A549 (cell line): ENCODE results near the gene BDH1.

Source experiments
- CBX2 ChIP-seq: fragments of 200-600 bp; sonication (generic); IDR thresholded peaks from 2 replicates; pipeline ENCODE4 v1.6.1; 2016; ENCODE audit warnings: low read depth, mild to moderate bottlenecking, borderline replicate concordance
- ZC3H11A ChIP-seq: fragments of 450-650 bp; IDR thresholded peaks from 2 replicates; pipeline ENCODE4 v1.6.1; 2014; ENCODE audit warnings: antibody characterized with exemption, mild to moderate bottlenecking
- TF ChIP-seq, protein P1 (sequence below): fragments of >200 bp; sonication (Bioruptor Twin); formaldehyde crosslinking; IDR thresholded peaks from 3 replicates; pipeline ENCODE4 v1.5.1; 2016
- TF ChIP-seq, protein P2 (sequence below): IDR thresholded peaks from 2 replicates; pipeline ENCODE4 v1.6.1; 2012

DNA sequence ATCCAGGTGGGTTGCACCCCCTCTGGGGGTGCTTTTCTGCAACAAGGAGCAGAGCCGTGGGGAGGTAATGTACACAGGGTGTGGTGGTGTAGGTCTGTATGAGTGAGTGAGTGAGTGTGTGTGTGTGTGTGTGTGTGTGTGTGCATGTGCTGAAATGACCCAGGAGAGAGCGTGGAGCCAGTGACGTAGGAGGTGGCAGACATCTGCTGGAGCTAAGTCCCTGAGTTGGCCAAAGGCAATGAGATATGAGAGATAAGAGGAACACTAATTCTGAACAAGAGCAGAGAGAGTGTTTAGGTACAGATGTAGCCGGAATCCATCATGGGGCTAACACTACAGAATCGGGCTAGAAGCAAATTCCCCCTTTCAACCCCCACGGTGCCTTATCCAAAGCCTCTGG lies 27.6 kb downstream of the BDH1 start:
- TF ChIP-seq, protein P1, sequence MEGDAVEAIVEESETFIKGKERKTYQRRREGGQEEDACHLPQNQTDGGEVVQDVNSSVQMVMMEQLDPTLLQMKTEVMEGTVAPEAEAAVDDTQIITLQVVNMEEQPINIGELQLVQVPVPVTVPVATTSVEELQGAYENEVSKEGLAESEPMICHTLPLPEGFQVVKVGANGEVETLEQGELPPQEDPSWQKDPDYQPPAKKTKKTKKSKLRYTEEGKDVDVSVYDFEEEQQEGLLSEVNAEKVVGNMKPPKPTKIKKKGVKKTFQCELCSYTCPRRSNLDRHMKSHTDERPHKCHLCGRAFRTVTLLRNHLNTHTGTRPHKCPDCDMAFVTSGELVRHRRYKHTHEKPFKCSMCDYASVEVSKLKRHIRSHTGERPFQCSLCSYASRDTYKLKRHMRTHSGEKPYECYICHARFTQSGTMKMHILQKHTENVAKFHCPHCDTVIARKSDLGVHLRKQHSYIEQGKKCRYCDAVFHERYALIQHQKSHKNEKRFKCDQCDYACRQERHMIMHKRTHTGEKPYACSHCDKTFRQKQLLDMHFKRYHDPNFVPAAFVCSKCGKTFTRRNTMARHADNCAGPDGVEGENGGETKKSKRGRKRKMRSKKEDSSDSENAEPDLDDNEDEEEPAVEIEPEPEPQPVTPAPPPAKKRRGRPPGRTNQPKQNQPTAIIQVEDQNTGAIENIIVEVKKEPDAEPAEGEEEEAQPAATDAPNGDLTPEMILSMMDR: no peak
- no peak for TF ChIP-seq CBX2
- TF ChIP-seq, protein P2, sequence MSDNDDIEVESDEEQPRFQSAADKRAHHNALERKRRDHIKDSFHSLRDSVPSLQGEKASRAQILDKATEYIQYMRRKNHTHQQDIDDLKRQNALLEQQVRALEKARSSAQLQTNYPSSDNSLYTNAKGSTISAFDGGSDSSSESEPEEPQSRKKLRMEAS: no peak
- TF ChIP-seq ZC3H11A: no peak
